CD4-positive, CD25-positive, alpha-beta regulatory T cell (primary cell): Measurements from ENCODE around the gene LACC1. TPM values are rescaled to one million over a fixed set of nuclear protein-coding genes. Genes with fewer than 3 reads are reported as not detected.

Experiments used
- ATAC-seq, 2 donors: fragments of 150-1000 bp; cut with Tn5 transposase; one replicate each; pipeline ENCODE4 v1.10.0; 2021; ENCODE audit warnings: low read depth in 2 of 2, moderate number of reproducible peaks in 2 of 2, moderate library complexity in 1 of 2
- DNase-seq, 3 donors: peaks; one replicate each; pipeline versions ENCODE4 v3.0.0 to v3.0.0-alpha.2; 2012 to 2022; ENCODE audit warnings: mixed read lengths in 1 of 3
- H3K27ac ChIP-seq: one replicate; pipeline ENCODE4 v1.7.0; 2013; ENCODE audit warnings: mild to moderate bottlenecking, low read length; ENCODE audit not compliant: insufficient read depth, poor library complexity, severe bottlenecking
- H3K27me3 ChIP-seq: one replicate; pipeline ENCODE4 v1.7.0; 2013; ENCODE audit warnings: low read length; ENCODE audit not compliant: control insufficient read depth, insufficient read depth
- H3K36me3 ChIP-seq: one replicate; pipeline ENCODE4 v1.7.0; 2013; ENCODE audit warnings: mild to moderate bottlenecking, low read length, moderate library complexity; ENCODE audit not compliant: control insufficient read depth, insufficient read depth
- H3K4me1 ChIP-seq: 2 replicates; pipeline ENCODE4 v1.7.0; 2013; ENCODE audit warnings: mild to moderate bottlenecking, low read length; ENCODE audit not compliant: insufficient read depth, control insufficient read depth, poor library complexity, severe bottlenecking
- H3K4me3 ChIP-seq: one replicate; pipeline ENCODE4 v1.7.0; 2013; ENCODE audit warnings: low read depth, mild to moderate bottlenecking, low read length, moderate library complexity
- H3K9me3 ChIP-seq, 2 experiments: 1 replicate in 1 of 2; 2 replicates in 1 of 2; pipeline ENCODE4 v1.7.0; 2013; ENCODE audit warnings: low read length in 2 of 2, mild to moderate bottlenecking in 1 of 2, moderate library complexity in 1 of 2; ENCODE audit not compliant: control insufficient read depth in 2 of 2
- H3K27ac Mint-ChIP-seq, 3 donors: one replicate each; pipeline ENCODE4 v1.8.0; 2020 to 2022; ENCODE audit warnings: mild to moderate bottlenecking in 3 of 3, mixed read lengths in 3 of 3, moderate library complexity in 2 of 3
- H3K27me3 Mint-ChIP-seq: one replicate; pipeline ENCODE4 v1.8.0; 2022; ENCODE audit warnings: mild to moderate bottlenecking, mixed read lengths
- H3K36me3 Mint-ChIP-seq: one replicate; pipeline ENCODE4 v1.8.0; 2020; ENCODE audit warnings: mixed read lengths
- H3K4me1 Mint-ChIP-seq, 4 donors: one replicate each; pipeline ENCODE4 v1.8.0; 2020 to 2022; ENCODE audit warnings: mixed read lengths in 4 of 4, mild to moderate bottlenecking in 1 of 4
- H3K4me3 Mint-ChIP-seq, 4 donors: one replicate each; pipeline ENCODE4 v1.8.0; 2020 to 2022; ENCODE audit warnings: mild to moderate bottlenecking in 4 of 4, mixed read lengths in 4 of 4, moderate library complexity in 3 of 4
- H3K9me3 Mint-ChIP-seq, 7 donors: one replicate each; pipeline ENCODE4 v1.8.0; 2020 to 2022; ENCODE audit warnings: mixed read lengths in 7 of 7, mild to moderate bottlenecking in 3 of 7, moderate library complexity in 2 of 7
- polyA plus RNA-seq, 4 donors: library from polyadenylated mRNA; unstranded; fragments of 300-500 nt; fragmentation: Illumina TruSeq; gene quantifications; one replicate each; pipeline ENCODE4 v1.2.3, GENCODE V29; 2021
- total RNA-seq: library from RNA; stranded (reverse); gene quantifications from one replicate; pipeline ENCODE4 v1.2.3, GENCODE V29; 2022

LACC1 gene
- total and polyA plus RNA-seq, 5 donors from 2014 or later: 0.67 to 4.2 (median 0.95) TPM

- Histone ChIP-seq H3K9me3 (no peaks in the 10 kb centered on the region), H3K27me3 (no peaks in the 10 kb centered on the region), H3K4me3 (no peak overlapping the region), H3K27ac (no peak overlapping the region), H3K36me3 (no peaks in the 10 kb centered on the region), H3K4me1 (peaks cover 9% of the 10 kb centered on the region)
- no peak for DNase-seq
- Mint-ChIP-seq H3K4me1 (peaks cover 17 to 34% (median 27%) of the 10 kb centered on the region in 4 donors), H3K36me3 (no peaks in the 10 kb centered on the region), H3K9me3 (no peaks in the 10 kb centered on the region), H3K27me3 (no peaks in the 10 kb centered on the region), H3K27ac (peak overlapping the region in 1 of 3 donors; percentile 11), H3K4me3 (peak overlapping the region; percentile 56 to 99 (median 86))
- no peak for ATAC-seq
These were observed 2.4 kb upstream of the LACC1 start for GRCh38 chr13:43877326-43877725.

GRCh38 chr13:43877766-43878165 is 1.9 kb upstream of the LACC1 start:
- H3K27me3 Mint-ChIP-seq: no peaks in the 10 kb centered on the region
- Histone ChIP-seq H3K4me3 (no peak overlapping the region), H3K36me3 (no peaks in the 10 kb centered on the region), H3K27me3 (no peaks in the 10 kb centered on the region), H3K27ac (peak overlapping the region; percentile 76), H3K9me3 (no peaks in the 10 kb centered on the region), H3K4me1 (peaks cover 9% of the 10 kb centered on the region)
- H3K27ac Mint-ChIP-seq: no peak overlapping the region
- ATAC-seq (no peak), DNase-seq (no peak)
- H3K4me1 Mint-ChIP-seq: peaks cover 17 to 34% (median 27%) of the 10 kb centered on the region in 4 donors
- no peaks in the 10 kb centered on the region for H3K36me3 Mint-ChIP-seq
- H3K9me3 Mint-ChIP-seq: no peaks in the 10 kb centered on the region
- peak overlapping the region; percentile 56 to 99 (median 86) for H3K4me3 Mint-ChIP-seq

- H3K4me1 Mint-ChIP-seq: peaks cover 17 to 34% (median 27%) of the 10 kb centered on the region in 4 donors
- H3K4me3 ChIP-seq: peak within 1 kb of the TSS; percentile 64
- H3K36me3 Mint-ChIP-seq: no peaks in the 10 kb centered on the region
These were observed 581 bp upstream of the LACC1 start, which contains the start of gene CCDC122 for GRCh38 chr13:43878892-43879754. Gene CCDC122 (minus strand): TSS chr13:43879740. CDS start chr13:43869376, 10,364 bp downstream.

GRCh38 chr13:43880214-43880855 is 631 bp downstream of the LACC1 start:
- Mint-ChIP-seq H3K27me3 (no peaks in the 10 kb centered on the region), H3K4me3 (peak overlapping the region; percentile 82 to 99 (median 90)), H3K27ac (peak overlapping the region in 2 of 3 donors; percentile 79), H3K9me3 (no peaks in the 10 kb centered on the region), H3K36me3 (no peaks in the 10 kb centered on the region), H3K4me1 (peaks cover 12 to 34% (median 27%) of the 10 kb centered on the region in 4 donors)
- no peaks in the 10 kb centered on the region for H3K36me3 ChIP-seq
- DNase-seq: no peak
- no peaks in the 10 kb centered on the region for H3K27me3 ChIP-seq
- H3K27ac ChIP-seq: peak overlapping the region; percentile 76
- no peaks in the 10 kb centered on the region for H3K9me3 ChIP-seq
- ATAC-seq: no peak
- peaks cover 9% of the 10 kb centered on the region for H3K4me1 ChIP-seq
- H3K4me3 ChIP-seq: peak overlapping the region; percentile 64

More at GRCh38 chr13:43878892-43879754, 581 bp upstream of the LACC1 start, which contains the start of gene CCDC122:
- H3K27ac ChIP-seq: peak within 1 kb of the TSS; percentile 76
- DNase-seq (peak; percentile 59 to 62 (median 62)), ATAC-seq (peak; percentile 63 to 75)
- H3K4me3 Mint-ChIP-seq: peak within 1 kb of the TSS; percentile 82 to 99 (median 90)
- no peaks in the 10 kb centered on the region for H3K27me3 ChIP-seq
- H3K9me3 Mint-ChIP-seq: no peaks in the 10 kb centered on the region
- H3K9me3 ChIP-seq: no peaks in the 10 kb centered on the region
- H3K4me1 ChIP-seq: peaks cover 9% of the 10 kb centered on the region
- H3K36me3 ChIP-seq: no peaks in the 10 kb centered on the region
- peak within 1 kb of the TSS; percentile 87 to 91 (median 90) for H3K27ac Mint-ChIP-seq
- no peaks in the 10 kb centered on the region for H3K27me3 Mint-ChIP-seq

GRCh38 chr13:43880926-43881325 is 1.2 kb downstream of the LACC1 start:
- Histone ChIP-seq H3K27me3 (no peaks in the 10 kb centered on the region), H3K4me1 (peaks cover 9% of the 10 kb centered on the region), H3K9me3 (no peaks in the 10 kb centered on the region), H3K27ac (no peak overlapping the region), H3K36me3 (no peaks in the 10 kb centered on the region), H3K4me3 (no peak overlapping the region)
- H3K27ac Mint-ChIP-seq: peak overlapping the region in 1 of 3 donors; percentile 42
- ATAC-seq: no peak
- no peak for DNase-seq
- H3K4me3 Mint-ChIP-seq: peak overlapping the region in 1 of 4 donors; percentile 62
- H3K4me1 Mint-ChIP-seq: peaks cover 12 to 34% (median 27%) of the 10 kb centered on the region in 4 donors
- H3K36me3 Mint-ChIP-seq: no peaks in the 10 kb centered on the region
- no peaks in the 10 kb centered on the region for H3K9me3 Mint-ChIP-seq
- H3K27me3 Mint-ChIP-seq: no peaks in the 10 kb centered on the region

- H3K36me3 ChIP-seq: no peaks in the 10 kb centered on the region
- Mint-ChIP-seq H3K27me3 (no peaks in the 10 kb centered on the region), H3K4me3 (peak overlapping the region in 2 of 4 donors; percentile 1 to 62), H3K4me1 (peaks cover 12 to 34% (median 27%) of the 10 kb centered on the region in 4 donors), H3K27ac (peak overlapping the region in 1 of 3 donors; percentile 42), H3K36me3 (no peaks in the 10 kb centered on the region), H3K9me3 (no peaks in the 10 kb centered on the region)
- H3K9me3 ChIP-seq: no peaks in the 10 kb centered on the region
- H3K27me3 ChIP-seq: no peaks in the 10 kb centered on the region
- no peak overlapping the region for H3K27ac ChIP-seq
- no peak overlapping the region for H3K4me3 ChIP-seq
- no peak for ATAC-seq
- H3K4me1 ChIP-seq: peaks cover 9% of the 10 kb centered on the region
- DNase-seq: no peak
These were observed 1.9 kb downstream of the LACC1 start for GRCh38 chr13:43881580-43881979.

GRCh38 chr13:43883631-43884030 is 3.9 kb downstream of the LACC1 start:
- Mint-ChIP-seq H3K4me1 (peaks cover 3 to 19% (median 13%) of the 10 kb centered on the region in 4 donors), H3K4me3 (peak overlapping the region in 1 of 4 donors; percentile 39), H3K27me3 (no peaks in the 10 kb centered on the region), H3K27ac (no peak overlapping the region), H3K36me3 (no peaks in the 10 kb centered on the region), H3K9me3 (no peaks in the 10 kb centered on the region)
- Histone ChIP-seq H3K27me3 (no peaks in the 10 kb centered on the region), H3K27ac (no peak overlapping the region), H3K4me1 (peaks cover 7% of the 10 kb centered on the region), H3K9me3 (no peaks in the 10 kb centered on the region), H3K4me3 (no peak overlapping the region), H3K36me3 (no peaks in the 10 kb centered on the region)
- DNase-seq: no peak
- no peak for ATAC-seq
